GM12878 (cell line): ENCODE measurements around the gene MTMR3. TPM values are rescaled to one million over a fixed set of nuclear protein-coding genes. Genes with fewer than 3 reads are reported as not detected.

Experiments
- ATAC-seq: fragments of 200-7000 bp; cut with Tn5 transposase; 3 replicates; pipeline ENCODE4 v1.9.1; 2020; ENCODE audit warnings: mild to moderate bottlenecking, moderate library complexity
- BruUV-seq: library from RNA; stranded (reverse); fragments of 400-500 nt; replicated peaks from 2 replicates; lab custom pipeline; 2021; lab: Mats Ljungman, UMichigan
- CTCF ChIA-PET: fragments of 300-600 bp; sonication (Branson Sonifier 250); formaldehyde crosslinking; extraction: SDS; loops from one replicate; lab custom pipeline; 2021; ENCODE audit warnings: inconsistent platforms; lab: Yijun Ruan, JAX
- POLR2A ChIA-PET: fragments of 350-600 bp; formaldehyde crosslinking; extraction: SDS; loops from one replicate; lab custom pipeline; 2021; ENCODE audit warnings: inconsistent platforms; lab: Charles Lee
- RAD21 ChIA-PET: fragments of 300-600 bp; sonication (Branson Sonifier 250); formaldehyde crosslinking; loops from one replicate; lab custom pipeline; 2023; ENCODE audit warnings: antibody characterized with exemption; ENCODE audit not compliant: unreplicated experiment; lab: Charles Lee
- SMC1A ChIA-PET: fragments of 300-600 bp; sonication (Branson Sonifier 250); formaldehyde crosslinking; loops from one replicate; lab custom pipeline; 2023; ENCODE audit not compliant: unreplicated experiment, uncharacterized antibody; lab: Charles Lee
- DNase-seq: peaks from one replicate; pipeline ENCODE4 v3.0.0-alpha.2; 2011; ENCODE audit warnings: low read depth, low spot score
- FAIRE-seq: peaks from 3 replicates; lab custom pipeline; 2011; peaks lifted over from hg19 to GRCh38; lab: Jason Lieb, UNC
- H2AFZ ChIP-seq: 2 replicates; pipeline ENCODE4 v1.6.0; 2011; ENCODE audit warnings: low read depth, low read length, control low read depth; ENCODE audit not compliant: control insufficient read depth
- H3K27ac ChIP-seq: 2 replicates; pipeline ENCODE4 v1.5.1; 2011; ENCODE audit warnings: control low read depth; ENCODE audit not compliant: control insufficient read depth, insufficient read depth
- H3K27me3 ChIP-seq, 2 experiments: replicated peaks in 1 of 2; 2 replicates each; pipeline versions ENCODE4 v1.6.0 to v1.6.1; 2011; ENCODE audit warnings: low read length in 1 of 2; ENCODE audit not compliant: control insufficient read depth in 2 of 2, insufficient read depth in 2 of 2
- H3K36me3 ChIP-seq, 2 experiments: 2 replicates each; pipeline ENCODE4 v1.5.1; 2011; ENCODE audit warnings: low read length in 1 of 2; ENCODE audit not compliant: control insufficient read depth in 2 of 2, insufficient read depth in 2 of 2
- H3K4me1 ChIP-seq: 2 replicates; pipeline ENCODE4 v1.6.1; 2011; ENCODE audit warnings: mild to moderate bottlenecking, low read length, moderate library complexity, mixed read lengths; ENCODE audit not compliant: control insufficient read depth, insufficient read depth
- H3K4me2 ChIP-seq: 2 replicates; pipeline ENCODE4 v1.6.0; 2011; ENCODE audit warnings: control low read depth; ENCODE audit not compliant: control insufficient read depth, insufficient read depth
- H3K4me3 ChIP-seq: fragments of 200-600 bp; sonication (generic); 2 replicates; pipeline ENCODE4 v1.5.1; 2016
- H3K79me2 ChIP-seq: 2 replicates; pipeline ENCODE4 v1.6.0; 2011; ENCODE audit warnings: low read length; ENCODE audit not compliant: control insufficient read depth, insufficient read depth
- H3K9ac ChIP-seq: 2 replicates; pipeline ENCODE4 v1.8.0; 2011; ENCODE audit warnings: low read length, control low read depth, mixed read lengths; ENCODE audit not compliant: control insufficient read depth, insufficient read depth
- H3K9me3 ChIP-seq: replicated peaks from 3 replicates; pipeline ENCODE4 v1.5.1; 2011; ENCODE audit warnings: mild to moderate bottlenecking, low read length; ENCODE audit not compliant: control insufficient read depth, insufficient read depth
- H4K20me1 ChIP-seq: 2 replicates; pipeline ENCODE4 v1.6.0; 2011; ENCODE audit not compliant: control insufficient read depth, insufficient read depth
- CTCF ChIP-seq, 3 experiments: IDR thresholded peaks in 2 of 3; conservative IDR thresholded peaks in 1 of 3; 2 replicates each; pipeline ENCODE4 v1.5.1; 2011; ENCODE audit warnings: low read depth in 3 of 3, low read length in 3 of 3, mild to moderate bottlenecking in 3 of 3, control low read depth in 2 of 3, moderate library complexity in 2 of 3, inconsistent platforms in 1 of 3, mixed read lengths in 1 of 3; ENCODE audit not compliant: control insufficient read depth in 2 of 3, insufficient read depth in 1 of 3; ENCODE audit errors: extremely low read depth in 1 of 3
- E2F4 ChIP-seq: IDR thresholded peaks from 2 replicates; pipeline ENCODE4 v1.6.1; 2012; ENCODE audit warnings: low read depth, low read length, improper control_type of control experiment
- HDAC6 ChIP-seq: fragments of 200-600 bp; sonication (generic); IDR thresholded peaks from one replicate; pipeline ENCODE4 v1.8.0; 2017; ENCODE audit warnings: antibody characterized with exemption; ENCODE audit not compliant: unreplicated experiment
- MEF2A ChIP-seq: IDR thresholded peaks from 2 replicates; pipeline ENCODE4 v1.6.1; 2011; ENCODE audit warnings: low read depth, mild to moderate bottlenecking, low read length, moderate library complexity; ENCODE audit not compliant: insufficient read depth
- MEF2B ChIP-seq: fragments of 450-650 bp; IDR thresholded peaks from 2 replicates; pipeline ENCODE4 v1.6.1; 2018; ENCODE audit warnings: mild to moderate bottlenecking, moderate library complexity; ENCODE audit not compliant: partially characterized antibody, poor library complexity, severe bottlenecking
- NFYB ChIP-seq: IDR thresholded peaks from 2 replicates; pipeline ENCODE4 v1.6.1; 2011; ENCODE audit warnings: low read depth, mild to moderate bottlenecking, low read length, improper control_type of control experiment, moderate library complexity; ENCODE audit not compliant: insufficient read depth
- NR2C2 ChIP-seq: IDR thresholded peaks from 2 replicates; pipeline ENCODE4 v1.6.1; 2011; ENCODE audit warnings: borderline replicate concordance, low read depth; ENCODE audit not compliant: control insufficient read depth, insufficient read length
- RAD51 ChIP-seq: fragments of 450-650 bp; IDR thresholded peaks from 2 replicates; pipeline ENCODE4 v1.6.1; 2016; ENCODE audit warnings: moderate library complexity, mild to moderate bottlenecking, inconsistent platforms
- SREBF1 ChIP-seq: IDR thresholded peaks from 2 replicates; pipeline ENCODE4 v1.6.1; 2012; ENCODE audit warnings: mild to moderate bottlenecking, low read length
- ZNF207 ChIP-seq: fragments of 450-650 bp; IDR thresholded peaks from 2 replicates; pipeline ENCODE4 v1.6.1; 2014; ENCODE audit warnings: antibody characterized with exemption, mild to moderate bottlenecking, borderline replicate concordance
- WGBS: methylation state at CpG from one replicate; pipeline ENCODE4 v1.1.6; 2016; ENCODE audit warnings: low lambda C conversion rate; ENCODE audit not compliant: insufficient replicate concordance, insufficient coverage; ENCODE audit errors: missing lambda C conversion rate; 5-methylcytosine and 5-hydroxymethylcytosine counted together
- in situ Hi-C: fragments of 300-500 bp; cut with MboI; formaldehyde crosslinking; loops from 9 replicates; pipeline ENCODE4 v1.14.3; 2018; ENCODE audit warnings: mixed read lengths
- intact Hi-C: fragments of 100-400 bp; cut with micrococcal nuclease; formaldehyde crosslinking; loops from one replicate; pipeline ENCODE4 v1.14.2; 2022; ENCODE audit not compliant: unreplicated experiment
- polyA plus RNA-seq, 11 experiments: library from polyadenylated mRNA; depleted of rRNA in 4 of 11; unstranded in 6 of 11; stranded (reverse) in 5 of 11; fragments of >200 nt; fragmentation: Nextera tagmentation in 4 of 11; fragmentation: Illumina TruSeq in 1 of 11; extraction: Ambion mirVana in 4 of 11; extraction: Trizol in 1 of 11; gene quantifications; 1 replicate in 1 of 11; 2 replicates in 10 of 11; pipeline versions ENCODE4 v1.2.1 to v1.2.3, GENCODE V29; 2011 to 2016; ENCODE audit warnings: inconsistent platforms in 2 of 11, missing spikeins in 2 of 11, low read depth in 1 of 11
- total RNA-seq, 4 experiments: library from RNA; depleted of rRNA in 3 of 4; stranded (reverse); fragments of >200 nt in 3 of 4; fragmentation: Illumina TruSeq in 1 of 4; extraction: Trizol in 1 of 4; gene quantifications; 2 replicates each; pipeline versions ENCODE4 v1.2.1 to v1.2.3, GENCODE V29; 2013 to 2021
- TF ChIP-seq, protein P1 (sequence below): fragments of 450-650 bp; IDR thresholded peaks from 2 replicates; pipeline ENCODE4 v1.6.1; 2018; ENCODE audit warnings: mild to moderate bottlenecking, low read depth, moderate library complexity; ENCODE audit not compliant: partially characterized antibody
- TF ChIP-seq, protein P2 (sequence below): fragments of 450-650 bp; IDR thresholded peaks from 2 replicates; pipeline ENCODE4 v1.6.1; 2017; ENCODE audit warnings: low read depth, mild to moderate bottlenecking, moderate library complexity

MTMR3 gene
- total and polyA plus RNA-seq, 10 of the 15 experiments (the other 5 are each of a cell fraction or from before 2014, with no cell fraction given), result 1.4 to 23.7 (median 10.6) TPM

- ATAC-seq (no peak), FAIRE-seq (no peak), DNase-seq (no peak)
- Histone ChIP-seq H4K20me1 (no peaks in the 10 kb centered on the region), H3K4me1 (no peaks in the 10 kb centered on the region), H3K9me3 (no peaks in the 10 kb centered on the region), H3K27ac (no peak overlapping the region), H2AFZ (no peak overlapping the region), H3K36me3 (peaks cover 0 to 2% of the 10 kb centered on the region in 2 experiments; a peak in 2 of 4 replicates), H3K9ac (no peak overlapping the region), H3K27me3 (no peaks in the 10 kb centered on the region), H3K4me2 (no peak overlapping the region), H3K4me3 (no peak overlapping the region), H3K79me2 (no peaks in the 10 kb centered on the region)
- ChIA-PET CTCF (interaction anchor here (2.0 kb wide), 1 partner anchor 356 kb away, joined by 5 read pairs; no protein-coding TSS in a partner anchor), SMC1A (interaction anchor here (1.5 kb wide), 1 partner anchor 11 kb away, joined by 6 read pairs; no protein-coding TSS in a partner anchor), RAD21 (interaction anchor here (1.6 kb wide), 1 partner anchor 12 kb away, joined by 4 read pairs; no protein-coding TSS in a partner anchor), POLR2A (no interaction called here)
- BruUV-seq, result no TSS peak
- WGBS, result 87% methylated on average over 6 of the region's 6 CpGs
- intact Hi-C loops, result no loop called here
- in situ Hi-C loops, result no loop called here
- no peak for TF ChIP-seq RAD51
- TF ChIP-seq CTCF (IDR thresholded peaks at IDR 0.05 in 2 of 3, conservative IDR thresholded peaks at IDR 0.05 in 1 of 3; ENCODE audit: control insufficient read depth in 2 of 3, extremely low read depth in 1 of 3, insufficient read depth in 1 of 3, low read depth in 3 of 3, low read length in 3 of 3), result no peak
- TF ChIP-seq E2F4, result no peak
- no peak for TF ChIP-seq HDAC6
- no peak for TF ChIP-seq ZNF207
- no peak for TF ChIP-seq SREBF1
- TF ChIP-seq, protein P1, sequence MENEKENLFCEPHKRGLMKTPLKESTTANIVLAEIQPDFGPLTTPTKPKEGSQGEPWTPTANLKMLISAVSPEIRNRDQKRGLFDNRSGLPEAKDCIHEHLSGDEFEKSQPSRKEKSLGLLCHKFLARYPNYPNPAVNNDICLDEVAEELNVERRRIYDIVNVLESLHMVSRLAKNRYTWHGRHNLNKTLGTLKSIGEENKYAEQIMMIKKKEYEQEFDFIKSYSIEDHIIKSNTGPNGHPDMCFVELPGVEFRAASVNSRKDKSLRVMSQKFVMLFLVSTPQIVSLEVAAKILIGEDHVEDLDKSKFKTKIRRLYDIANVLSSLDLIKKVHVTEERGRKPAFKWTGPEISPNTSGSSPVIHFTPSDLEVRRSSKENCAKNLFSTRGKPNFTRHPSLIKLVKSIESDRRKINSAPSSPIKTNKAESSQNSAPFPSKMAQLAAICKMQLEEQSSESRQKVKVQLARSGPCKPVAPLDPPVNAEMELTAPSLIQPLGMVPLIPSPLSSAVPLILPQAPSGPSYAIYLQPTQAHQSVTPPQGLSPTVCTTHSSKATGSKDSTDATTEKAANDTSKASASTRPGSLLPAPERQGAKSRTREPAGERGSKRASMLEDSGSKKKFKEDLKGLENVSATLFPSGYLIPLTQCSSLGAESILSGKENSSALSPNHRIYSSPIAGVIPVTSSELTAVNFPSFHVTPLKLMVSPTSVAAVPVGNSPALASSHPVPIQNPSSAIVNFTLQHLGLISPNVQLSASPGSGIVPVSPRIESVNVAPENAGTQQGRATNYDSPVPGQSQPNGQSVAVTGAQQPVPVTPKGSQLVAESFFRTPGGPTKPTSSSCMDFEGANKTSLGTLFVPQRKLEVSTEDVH, result no peak
- no peak for TF ChIP-seq MEF2A
- no peak for TF ChIP-seq MEF2B
- no peak for TF ChIP-seq NFYB
- TF ChIP-seq, protein P2, sequence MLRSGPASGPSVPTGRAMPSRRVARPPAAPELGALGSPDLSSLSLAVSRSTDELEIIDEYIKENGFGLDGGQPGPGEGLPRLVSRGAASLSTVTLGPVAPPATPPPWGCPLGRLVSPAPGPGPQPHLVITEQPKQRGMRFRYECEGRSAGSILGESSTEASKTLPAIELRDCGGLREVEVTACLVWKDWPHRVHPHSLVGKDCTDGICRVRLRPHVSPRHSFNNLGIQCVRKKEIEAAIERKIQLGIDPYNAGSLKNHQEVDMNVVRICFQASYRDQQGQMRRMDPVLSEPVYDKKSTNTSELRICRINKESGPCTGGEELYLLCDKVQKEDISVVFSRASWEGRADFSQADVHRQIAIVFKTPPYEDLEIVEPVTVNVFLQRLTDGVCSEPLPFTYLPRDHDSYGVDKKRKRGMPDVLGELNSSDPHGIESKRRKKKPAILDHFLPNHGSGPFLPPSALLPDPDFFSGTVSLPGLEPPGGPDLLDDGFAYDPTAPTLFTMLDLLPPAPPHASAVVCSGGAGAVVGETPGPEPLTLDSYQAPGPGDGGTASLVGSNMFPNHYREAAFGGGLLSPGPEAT, result no peak
- TF ChIP-seq NR2C2, result no peak
Observed at GRCh38 chr22:29992341-29993275, 109.6 kb downstream of the MTMR3 start.
